Progenitor cell of endocrine pancreas (in vitro differentiated cells): ENCODE data around the gene MYO5A. TPM values are rescaled to one million over a fixed set of nuclear protein-coding genes. Genes with fewer than 3 reads are reported as not detected.

Source experiments
- DNase-seq: peaks from one replicate; pipeline ENCODE4 v3.0.0; 2021; ENCODE audit warnings: low spot score; ENCODE audit not compliant: unreplicated experiment
- H3K27ac Mint-ChIP-seq: 2 replicates; pipeline ENCODE4 v1.8.0; 2021; ENCODE audit warnings: mild to moderate bottlenecking, moderate library complexity, mixed read lengths
- H3K27me3 Mint-ChIP-seq: 2 replicates; pipeline ENCODE4 v1.8.0; 2021; ENCODE audit warnings: mixed read lengths
- H3K36me3 Mint-ChIP-seq: 2 replicates; pipeline ENCODE4 v1.8.0; 2022; ENCODE audit warnings: mixed read lengths; ENCODE audit not compliant: insufficient read depth
- H3K4me1 Mint-ChIP-seq: 2 replicates; pipeline ENCODE4 v1.8.0; 2021; ENCODE audit warnings: low read depth, mixed read lengths
- H3K4me3 Mint-ChIP-seq: 2 replicates; pipeline ENCODE4 v1.8.0; 2021; ENCODE audit warnings: low read depth, mild to moderate bottlenecking, moderate library complexity, mixed read lengths
- H3K9me3 Mint-ChIP-seq: 2 replicates; pipeline ENCODE4 v1.8.0; 2021; ENCODE audit warnings: low read depth, mixed read lengths
- total RNA-seq: library from RNA; stranded (reverse); gene quantifications from 2 replicates; pipeline ENCODE4 v1.2.1, GENCODE V29; 2021
- TF ChIP-seq, protein P1 (sequence below): fragments of 200-600 bp; sonication (generic); IDR thresholded peaks from one replicate; pipeline ENCODE4 v1.5.0; 2021; ENCODE audit warnings: antibody characterized with exemption, mild to moderate bottlenecking; ENCODE audit not compliant: unreplicated experiment

Gene MYO5A
- total RNA-seq, 1 donor from 2014 or later, result 31.0 TPM

DNA sequence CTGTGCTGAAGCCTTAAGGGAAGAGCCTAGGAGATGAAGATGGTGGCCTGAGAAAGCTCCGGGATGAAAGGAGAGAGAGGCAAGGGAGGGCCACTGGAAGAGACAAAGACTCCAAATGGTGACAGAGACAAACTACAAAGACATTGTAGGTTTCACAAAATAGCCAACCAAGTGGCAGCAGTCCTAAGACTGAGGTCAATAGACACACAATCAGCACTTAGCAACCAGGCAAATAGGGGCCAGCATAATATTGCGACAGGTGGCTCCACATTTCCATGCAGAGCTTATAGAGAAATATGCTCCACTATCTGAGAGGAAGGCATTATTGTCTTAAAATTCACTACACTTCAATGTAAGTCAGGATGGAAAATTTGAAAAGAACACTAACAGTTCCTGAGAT lies 211.0 kb downstream of the MYO5A start:
- no peak for DNase-seq
- Mint-ChIP-seq H3K4me3 (no peak overlapping the region), H3K27ac (peak overlapping the region; percentile 79), H3K36me3 (peaks cover 26% of the 10 kb centered on the region), H3K9me3 (no peaks in the 10 kb centered on the region), H3K27me3 (no peaks in the 10 kb centered on the region), H3K4me1 (no peaks in the 10 kb centered on the region)
- TF ChIP-seq, protein P1, sequence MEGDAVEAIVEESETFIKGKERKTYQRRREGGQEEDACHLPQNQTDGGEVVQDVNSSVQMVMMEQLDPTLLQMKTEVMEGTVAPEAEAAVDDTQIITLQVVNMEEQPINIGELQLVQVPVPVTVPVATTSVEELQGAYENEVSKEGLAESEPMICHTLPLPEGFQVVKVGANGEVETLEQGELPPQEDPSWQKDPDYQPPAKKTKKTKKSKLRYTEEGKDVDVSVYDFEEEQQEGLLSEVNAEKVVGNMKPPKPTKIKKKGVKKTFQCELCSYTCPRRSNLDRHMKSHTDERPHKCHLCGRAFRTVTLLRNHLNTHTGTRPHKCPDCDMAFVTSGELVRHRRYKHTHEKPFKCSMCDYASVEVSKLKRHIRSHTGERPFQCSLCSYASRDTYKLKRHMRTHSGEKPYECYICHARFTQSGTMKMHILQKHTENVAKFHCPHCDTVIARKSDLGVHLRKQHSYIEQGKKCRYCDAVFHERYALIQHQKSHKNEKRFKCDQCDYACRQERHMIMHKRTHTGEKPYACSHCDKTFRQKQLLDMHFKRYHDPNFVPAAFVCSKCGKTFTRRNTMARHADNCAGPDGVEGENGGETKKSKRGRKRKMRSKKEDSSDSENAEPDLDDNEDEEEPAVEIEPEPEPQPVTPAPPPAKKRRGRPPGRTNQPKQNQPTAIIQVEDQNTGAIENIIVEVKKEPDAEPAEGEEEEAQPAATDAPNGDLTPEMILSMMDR, result no peak

DNA sequence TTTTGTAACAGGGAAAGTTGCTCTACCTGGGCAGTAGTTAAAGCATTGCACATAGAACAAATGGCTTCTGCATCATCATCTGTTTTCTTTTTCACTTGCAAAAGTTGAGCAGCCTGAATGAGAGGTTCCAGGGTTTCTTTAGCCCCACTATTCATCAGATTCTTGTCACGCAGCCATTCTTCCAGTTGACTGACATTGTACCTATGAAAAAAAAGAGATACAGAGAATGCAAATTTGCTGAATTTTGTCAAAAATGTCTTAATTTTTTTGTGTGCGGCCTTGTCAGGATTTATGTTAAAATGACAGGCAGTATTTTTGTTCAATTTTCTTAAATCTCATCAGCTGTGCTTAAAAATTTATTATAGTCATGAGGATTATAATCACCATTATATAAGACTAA lies 211.7 kb downstream of the MYO5A start:
- TF ChIP-seq, protein P1, result no peak
- no peak for DNase-seq
- Mint-ChIP-seq H3K36me3 (peaks cover 26% of the 10 kb centered on the region), H3K4me3 (no peak overlapping the region), H3K27me3 (no peaks in the 10 kb centered on the region), H3K9me3 (no peaks in the 10 kb centered on the region), H3K4me1 (no peaks in the 10 kb centered on the region), H3K27ac (no peak overlapping the region)

DNA sequence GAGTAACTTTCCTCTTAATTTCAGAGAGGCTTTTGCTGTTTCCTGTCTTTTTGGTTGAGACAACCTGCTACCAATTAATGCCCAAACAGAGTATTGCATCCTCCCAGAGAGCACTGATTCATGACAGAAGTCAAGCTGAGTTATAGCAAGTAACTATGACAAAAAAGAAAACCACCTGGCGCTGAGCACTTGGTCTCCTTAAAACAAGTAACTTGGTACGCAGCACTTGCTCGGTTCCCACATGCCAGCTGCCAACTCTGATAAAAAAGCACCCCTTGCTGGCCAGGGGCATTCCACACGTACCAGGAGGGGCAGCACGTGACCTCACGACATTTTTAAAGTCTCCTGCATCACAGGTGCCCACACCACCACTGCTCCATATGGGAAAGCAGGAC lies 219.5 kb downstream of the MYO5A start:
- H3K27ac Mint-ChIP-seq, result no peak overlapping the region
- no peak for DNase-seq
- H3K36me3 Mint-ChIP-seq, result peaks cover 10% of the 10 kb centered on the region
- TF ChIP-seq, protein P1, result no peak
- H3K4me3 Mint-ChIP-seq, result no peak overlapping the region
- H3K27me3 Mint-ChIP-seq, result no peaks in the 10 kb centered on the region
- H3K9me3 Mint-ChIP-seq, result peaks cover 4% of the 10 kb centered on the region
- H3K4me1 Mint-ChIP-seq, result no peaks in the 10 kb centered on the region

DNA sequence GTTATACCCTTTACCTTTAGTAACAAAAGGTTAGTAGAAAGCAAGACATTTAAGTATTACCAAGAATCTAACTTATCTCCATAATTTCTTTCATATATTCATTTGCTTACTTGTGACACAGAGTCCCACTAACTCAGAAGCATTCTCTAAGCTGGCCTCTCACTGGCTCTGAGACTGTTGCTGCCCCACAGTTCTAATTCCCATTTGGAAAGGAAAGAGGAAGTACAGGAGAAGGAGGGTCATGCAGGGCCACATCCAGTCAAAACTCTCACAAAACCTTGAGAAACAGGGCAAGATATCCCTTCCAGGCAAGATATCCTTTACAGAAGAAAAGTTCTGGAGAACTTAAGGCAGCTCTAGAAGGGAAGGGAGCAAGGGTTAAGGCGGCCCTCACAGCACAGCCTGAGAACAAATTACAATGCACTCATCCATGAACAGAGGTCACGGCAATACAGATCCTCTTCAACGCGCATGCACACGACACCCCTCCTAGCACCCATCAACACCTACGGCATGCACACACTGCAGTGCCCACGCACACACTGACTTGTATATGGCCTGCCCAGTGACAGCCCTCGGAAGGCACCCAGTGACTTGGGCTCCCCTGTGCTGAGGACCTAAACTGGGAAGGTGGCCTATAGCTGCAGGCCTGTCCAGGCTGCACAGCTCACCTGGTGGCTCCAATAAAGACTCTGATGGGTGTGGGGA lies 220.1 kb downstream of the MYO5A start:
- DNase-seq, result no peak
- Mint-ChIP-seq H3K4me3 (no peak overlapping the region), H3K36me3 (peaks cover 9% of the 10 kb centered on the region), H3K27me3 (no peaks in the 10 kb centered on the region), H3K4me1 (no peaks in the 10 kb centered on the region), H3K9me3 (peaks cover 4% of the 10 kb centered on the region), H3K27ac (no peak overlapping the region)
- TF ChIP-seq, protein P1, result no peak

DNA sequence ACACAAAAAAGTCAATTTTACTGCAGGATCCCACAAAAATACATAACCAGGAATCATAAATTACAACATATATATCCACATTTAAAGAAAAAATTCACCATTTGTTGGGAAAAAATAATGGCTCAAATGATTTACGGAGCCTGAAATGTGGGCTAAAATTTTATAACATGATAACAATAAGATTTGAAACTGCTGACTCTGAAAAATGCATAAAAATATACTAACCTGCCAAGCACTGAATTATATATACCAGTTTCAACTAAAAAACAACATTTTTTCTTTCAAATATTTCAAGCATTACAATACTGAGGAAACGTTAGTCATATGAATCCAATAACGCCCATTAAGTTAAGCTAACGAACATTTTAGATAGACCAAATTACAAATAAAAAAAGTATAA lies 220.8 kb downstream of the MYO5A start:
- no peak overlapping the region for H3K4me3 Mint-ChIP-seq
- no peak overlapping the region for H3K27ac Mint-ChIP-seq
- no peak for DNase-seq
- H3K4me1 Mint-ChIP-seq, result no peaks in the 10 kb centered on the region
- H3K9me3 Mint-ChIP-seq, result peaks cover 4% of the 10 kb centered on the region
- TF ChIP-seq, protein P1, result no peak
- peaks cover 4% of the 10 kb centered on the region for H3K36me3 Mint-ChIP-seq
- H3K27me3 Mint-ChIP-seq, result no peaks in the 10 kb centered on the region
